NT2/D1 (cell line): ENCODE results near the gene MLPH.

ENCODE experiments used
- DNase-seq: peaks from one replicate; pipeline ENCODE4 v3.0.0-alpha.2; 2011; ENCODE audit warnings: low read depth, low spot score
- H3K27me3 ChIP-seq: 2 replicates; pipeline ENCODE4 v1.6.0; 2011; ENCODE audit warnings: mild to moderate bottlenecking; ENCODE audit not compliant: insufficient read length, insufficient read depth
- H3K36me3 ChIP-seq: 2 replicates; pipeline ENCODE4 v1.6.1; 2011; ENCODE audit warnings: mild to moderate bottlenecking, low read length, mixed read lengths; ENCODE audit not compliant: insufficient read depth, insufficient read length
- H3K4me1 ChIP-seq: 2 replicates; pipeline ENCODE4 v1.5.1; 2011; ENCODE audit not compliant: insufficient read depth, insufficient read length
- H3K4me3 ChIP-seq: 2 replicates; pipeline ENCODE4 v1.5.1; 2011; ENCODE audit warnings: low read depth; ENCODE audit not compliant: insufficient read length
- H3K9ac ChIP-seq: 2 replicates; pipeline ENCODE4 v1.6.0; 2011; ENCODE audit warnings: low read depth; ENCODE audit not compliant: insufficient read length
- H3K9me3 ChIP-seq: 2 replicates; pipeline ENCODE4 v1.5.1; 2011; ENCODE audit warnings: mild to moderate bottlenecking, low read length; ENCODE audit not compliant: insufficient read depth
- SUZ12 ChIP-seq: IDR thresholded peaks from 2 replicates; pipeline ENCODE4 v1.6.1; 2011; ENCODE audit not compliant: insufficient read length, insufficient read depth; ENCODE audit errors: extremely low read depth
- YY1 ChIP-seq: IDR thresholded peaks from 2 replicates; pipeline ENCODE4 v1.6.1; 2011; ENCODE audit not compliant: insufficient read length, insufficient read depth
- ZNF274 ChIP-seq: IDR thresholded peaks from 2 replicates; pipeline ENCODE4 v1.6.1; 2011; ENCODE audit warnings: mild to moderate bottlenecking, low read depth, low read length

MLPH gene

GRCh38 chr2:237596520-237597195, 109.6 kb downstream of the MLPH start:
- no peaks in the 10 kb centered on the region for H3K36me3 ChIP-seq
- no peaks in the 10 kb centered on the region for H3K27me3 ChIP-seq
- H3K4me3 ChIP-seq = no peak overlapping the region
- TF ChIP-seq ZNF274 = no peak
- no peak for TF ChIP-seq YY1
- TF ChIP-seq SUZ12 = no peak
- peaks cover 46% of the 10 kb centered on the region for H3K4me1 ChIP-seq
- no peak overlapping the region for H3K9ac ChIP-seq
- H3K9me3 ChIP-seq = no peaks in the 10 kb centered on the region
- DNase-seq = no peak

GRCh38 chr2:237597196-237598145, 110.4 kb downstream of the MLPH start:
- H3K9me3 ChIP-seq = no peaks in the 10 kb centered on the region
- no peaks in the 10 kb centered on the region for H3K36me3 ChIP-seq
- no peak overlapping the region for H3K9ac ChIP-seq
- no peak overlapping the region for H3K4me3 ChIP-seq
- H3K27me3 ChIP-seq = no peaks in the 10 kb centered on the region
- no peak for TF ChIP-seq ZNF274
- TF ChIP-seq YY1 = no peak
- no peak for TF ChIP-seq SUZ12
- DNase-seq = no peak
- H3K4me1 ChIP-seq = peaks cover 44% of the 10 kb centered on the region

GRCh38 chr2:237598468-237599208, 111.6 kb downstream of the MLPH start:
- TF ChIP-seq ZNF274 (no peak), SUZ12 (no peak), YY1 (no peak)
- Histone ChIP-seq H3K9ac (no peak overlapping the region), H3K36me3 (no peaks in the 10 kb centered on the region), H3K9me3 (no peaks in the 10 kb centered on the region), H3K4me3 (no peak overlapping the region), H3K27me3 (no peaks in the 10 kb centered on the region), H3K4me1 (peaks cover 37% of the 10 kb centered on the region)
- DNase-seq = no peak

- Histone ChIP-seq H3K27me3 (no peaks in the 10 kb centered on the region), H3K9ac (no peak overlapping the region), H3K36me3 (no peaks in the 10 kb centered on the region), H3K4me1 (peaks cover 31% of the 10 kb centered on the region), H3K4me3 (no peak overlapping the region), H3K9me3 (no peaks in the 10 kb centered on the region)
- no peak for DNase-seq
- no peak for TF ChIP-seq SUZ12
- no peak for TF ChIP-seq ZNF274
Measured at GRCh38 chr2:237599465-237600110, 112.5 kb downstream of the MLPH start.

GRCh38 chr2:237600205-237600846, 113.3 kb downstream of the MLPH start:
- no peaks in the 10 kb centered on the region for H3K27me3 ChIP-seq
- H3K9ac ChIP-seq = no peak overlapping the region
- H3K36me3 ChIP-seq = no peaks in the 10 kb centered on the region
- H3K4me1 ChIP-seq = peaks cover 27% of the 10 kb centered on the region
- H3K9me3 ChIP-seq = 0 out of 2 replicates have a peak, but pooled peaks cover 4% of the 10 kb centered on the region
- DNase-seq = no peak
- H3K4me3 ChIP-seq = no peak overlapping the region
- no peak for TF ChIP-seq YY1
- TF ChIP-seq ZNF274 = no peak
- TF ChIP-seq SUZ12 = no peak

GRCh38 chr2:237601453-237602116, 114.5 kb downstream of the MLPH start:
- Histone ChIP-seq H3K4me1 (peaks cover 21% of the 10 kb centered on the region), H3K27me3 (no peaks in the 10 kb centered on the region), H3K9ac (peak overlapping the region; percentile 5)

More at GRCh38 chr2:237601453-237602116, 114.5 kb downstream of the MLPH start:
- Histone ChIP-seq H3K4me3 (no peak overlapping the region), H3K9me3 (peaks cover 11% of the 10 kb centered on the region; the same call in 1 of the 2 replicates), H3K36me3 (no peaks in the 10 kb centered on the region)
- peak; percentile 77 for DNase-seq
- TF ChIP-seq ZNF274 = no peak
- no peak for TF ChIP-seq YY1
- TF ChIP-seq SUZ12 = no peak
